COLO829 (cell line): ENCODE measurements around the gene WDR86.

ENCODE experiments used
- DNase-seq: peaks from one replicate; pipeline ENCODE4 v3.0.0; 2012; ENCODE audit warnings: low spot score

WDR86 gene

GRCh38 chr7:151409667-151410404, at the start of gene WDR86:
Gene WDR86, minus strand, starts transcription at chr7:151410038. Its CDS starts 449 bp downstream, at chr7:151409589.
- DNase-seq: no peak

GRCh38 chr7:151457534-151457933, 47.7 kb upstream of the WDR86 start:
- DNase-seq: no peak

GRCh38 chr7:151456782-151457181, 46.9 kb upstream of the WDR86 start:
- no peak for DNase-seq

GRCh38 chr7:151456276-151456675, 46.4 kb upstream of the WDR86 start:
- no peak for DNase-seq

GRCh38 chr7:151455690-151456089, 45.9 kb upstream of the WDR86 start:
- DNase-seq: no peak

GRCh38 chr7:151454932-151455530, 45.2 kb upstream of the WDR86 start:
- no peak for DNase-seq

- no peak for DNase-seq
Measured at GRCh38 chr7:151454305-151454704, 44.5 kb upstream of the WDR86 start.

GRCh38 chr7:151453326-151453791, 43.5 kb upstream of the WDR86 start:
- DNase-seq: no peak

- no peak for DNase-seq
Measured at GRCh38 chr7:151452680-151453325, 43.0 kb upstream of the WDR86 start.

GRCh38 chr7:151451626-151452571, 42.1 kb upstream of the WDR86 start:
- DNase-seq: no peak

GRCh38 chr7:151451156-151451555, 41.3 kb upstream of the WDR86 start:
- no peak for DNase-seq

GRCh38 chr7:151449990-151450389, 40.2 kb upstream of the WDR86 start:
- DNase-seq: no peak

- peak; percentile 35 for DNase-seq
Measured at GRCh38 chr7:151448261-151449252, 38.7 kb upstream of the WDR86 start.

GRCh38 chr7:151447901-151448260, 38.0 kb upstream of the WDR86 start:
- DNase-seq: no peak

GRCh38 chr7:151447312-151447711, 37.5 kb upstream of the WDR86 start:
- no peak for DNase-seq

- DNase-seq: no peak
Measured at GRCh38 chr7:151446412-151446811, 36.6 kb upstream of the WDR86 start.

GRCh38 chr7:151444632-151445031, 34.8 kb upstream of the WDR86 start:
- no peak for DNase-seq

GRCh38 chr7:151442776-151443496, 33.1 kb upstream of the WDR86 start:
- no peak for DNase-seq

GRCh38 chr7:151440799-151441445, 31.1 kb upstream of the WDR86 start:
- no peak for DNase-seq
